GM19193 (cell line): Measurements from ENCODE around the gene AFF1.

Source experiments
- POLR2A ChIP-seq: IDR thresholded peaks from 4 replicates; pipeline ENCODE4 v1.6.1; 2011; ENCODE audit not compliant: insufficient read depth, insufficient read length; ENCODE audit errors: extremely low read depth

Gene AFF1

GRCh38 chr4:87006676-87007527, 72.1 kb downstream of the AFF1 start:
- TF ChIP-seq POLR2A = peak; percentile 99

GRCh38 chr4:87007528-87008446, 73.0 kb downstream of the AFF1 start:
- no peak for TF ChIP-seq POLR2A

GRCh38 chr4:87009095-87009648, 74.4 kb downstream of the AFF1 start:
- TF ChIP-seq POLR2A = no peak

GRCh38 chr4:87010192-87010591, 75.4 kb downstream of the AFF1 start:
- no peak for TF ChIP-seq POLR2A

GRCh38 chr4:87011340-87012034, 76.7 kb downstream of the AFF1 start:
- no peak for TF ChIP-seq POLR2A

GRCh38 chr4:87012265-87012953, 77.6 kb downstream of the AFF1 start:
- TF ChIP-seq POLR2A = no peak

- no peak for TF ChIP-seq POLR2A
Measured at GRCh38 chr4:87014284-87014782, 79.5 kb downstream of the AFF1 start.

GRCh38 chr4:87015416-87015815, 80.6 kb downstream of the AFF1 start:
- TF ChIP-seq POLR2A = no peak

GRCh38 chr4:87017580-87018342, 83.0 kb downstream of the AFF1 start:
- no peak for TF ChIP-seq POLR2A

- TF ChIP-seq POLR2A = no peak
Measured at GRCh38 chr4:87018753-87019152, 83.9 kb downstream of the AFF1 start.

GRCh38 chr4:87019246-87019791, 84.5 kb downstream of the AFF1 start:
- TF ChIP-seq POLR2A = no peak

- no peak for TF ChIP-seq POLR2A
Measured at GRCh38 chr4:87019898-87020297, 85.1 kb downstream of the AFF1 start.

GRCh38 chr4:87024201-87024600, 89.4 kb downstream of the AFF1 start:
- no peak for TF ChIP-seq POLR2A
